ENCODE data around the gene LRP1B. TPM values are rescaled to one million over a fixed set of nuclear protein-coding genes. Genes with fewer than 3 reads are reported as not detected.
A peak's percentile ranks its signal among the peaks of the same experiment; 100 is the strongest.

Gene LRP1B
- total RNA-seq, 6 experiments from 2014 or later = 0.06 to 1.7 (median 0.15) TPM; not detected in 1

DNA sequence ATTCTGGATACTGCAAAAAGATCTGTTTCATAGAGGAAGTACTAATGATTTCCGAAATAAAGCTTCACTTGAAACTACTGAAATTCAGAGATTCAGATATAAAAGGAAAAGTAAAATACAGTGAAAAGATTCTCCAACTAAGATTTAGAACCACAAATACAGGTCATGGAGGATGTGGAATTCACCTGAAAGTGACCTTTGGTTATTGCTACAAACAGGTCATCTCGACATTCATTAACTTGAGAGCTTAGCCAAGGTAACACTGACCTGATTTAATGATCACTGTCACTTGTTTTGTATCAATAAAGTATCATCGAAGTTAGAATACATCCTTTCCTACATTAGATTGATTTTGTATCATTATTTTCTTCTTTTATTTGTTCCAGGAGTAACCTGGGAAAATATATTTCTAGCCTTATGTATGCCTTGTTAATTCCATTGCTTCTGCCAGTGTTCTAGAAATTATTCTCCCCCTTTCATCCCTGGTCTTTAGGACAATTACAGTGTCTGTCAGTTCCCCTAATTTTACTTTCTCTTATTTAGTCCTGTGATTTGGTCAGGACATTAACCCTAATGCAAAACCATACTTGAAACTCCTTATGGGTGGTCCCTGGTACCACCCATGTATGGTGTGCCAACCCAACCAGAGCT, 420.1 kb downstream of the LRP1B start:
- no peak overlapping the region for H3K4me3 ChIP-seq

GRCh38 chr2:141709756-141710155, 421.1 kb downstream of the LRP1B start:
- Histone ChIP-seq H3K36me3 (no peaks in the 10 kb centered on the region), H3K4me1 (peaks cover 0 to 22% (median 2%) of the 10 kb centered on the region in 4 donors), H3K27ac (peak overlapping the region in 1 of 3 donors; percentile 18), H3K9me3 (no peaks in the 10 kb centered on the region), H3K27me3 (no peaks in the 10 kb centered on the region), H3K4me3 (no peak overlapping the region)
- ATAC-seq = no peak
- intact Hi-C loops (cut with DNase I) = no loop called here
- WGBS (ENCODE audit: insufficient coverage, low coverage, low lambda C conversion rate, missing lambda C conversion rate) = no CpG with 5 or more reads among the region's 2 CpGs
- DNase-seq = no peak
- no peak for TF ChIP-seq CTCF (IDR thresholded peaks at IDR 0.05)
- no peak for TF ChIP-seq POLR2A (IDR thresholded peaks at IDR 0.05)

More for the DNA sequence above, 420.1 kb downstream of the LRP1B start:
- peak; percentile 85 to 94 (median 92) for ATAC-seq
- Histone ChIP-seq H3K36me3 (no peaks in the 10 kb centered on the region), H3K27ac (peak overlapping the region in 2 of 3 donors; percentile 48 to 61), H3K4me1 (peaks cover 0 to 22% (median 2%) of the 10 kb centered on the region in 4 donors), H3K27me3 (no peaks in the 10 kb centered on the region), H3K9me3 (no peaks in the 10 kb centered on the region)
- TF ChIP-seq CTCF (IDR thresholded peaks at IDR 0.05) = no peak
- TF ChIP-seq POLR2A (IDR thresholded peaks at IDR 0.05) = no peak
- intact Hi-C loops (cut with DNase I) = no loop called here
- DNase-seq = no peak
- WGBS (ENCODE audit: insufficient coverage, low coverage, low lambda C conversion rate, missing lambda C conversion rate) = 13% methylated on average over 3 of the region's 3 CpGs

DNA sequence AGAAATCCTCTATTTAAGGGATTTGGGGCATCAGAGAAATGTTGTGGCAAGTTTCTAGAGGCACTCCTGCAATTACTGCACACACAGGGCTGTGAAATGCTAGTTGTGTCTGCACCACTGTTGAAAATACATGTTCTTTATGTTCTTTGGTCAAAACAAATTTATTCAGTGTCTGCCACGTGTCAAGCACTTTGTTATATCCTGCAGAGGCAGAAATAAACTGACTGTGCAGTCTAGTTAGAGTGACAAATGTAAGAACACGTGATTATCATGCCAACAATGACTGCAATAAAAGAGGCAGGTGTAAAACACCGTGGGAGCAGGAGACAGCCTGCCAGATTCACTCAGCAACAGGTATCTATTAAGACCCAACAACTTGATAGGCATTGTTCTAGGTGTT, 423.3 kb downstream of the LRP1B start:
- WGBS (ENCODE audit: insufficient coverage, low coverage, low lambda C conversion rate, missing lambda C conversion rate) = 34% methylated on average over 3 of the region's 3 CpGs
- Histone ChIP-seq H3K27ac (no peak overlapping the region), H3K27me3 (no peaks in the 10 kb centered on the region), H3K36me3 (no peaks in the 10 kb centered on the region), H3K4me1 (peaks cover 0 to 15% (median 2%) of the 10 kb centered on the region in 4 donors), H3K9me3 (no peaks in the 10 kb centered on the region), H3K4me3 (no peak overlapping the region)
- no peak for DNase-seq
- TF ChIP-seq POLR2A (IDR thresholded peaks at IDR 0.05) (no peak), CTCF (IDR thresholded peaks at IDR 0.05) (no peak)
- no peak for ATAC-seq
- intact Hi-C loops (cut with DNase I) = no loop called here

- H3K27me3 ChIP-seq = no peaks in the 10 kb centered on the region
- H3K4me3 ChIP-seq = no peak overlapping the region
- no peaks in the 10 kb centered on the region for H3K36me3 ChIP-seq
- H3K9me3 ChIP-seq = no peaks in the 10 kb centered on the region
- WGBS (ENCODE audit: insufficient coverage, low coverage, low lambda C conversion rate, missing lambda C conversion rate) = 66% methylated on average over 2 of the region's 2 CpGs
- TF ChIP-seq POLR2A (IDR thresholded peaks at IDR 0.05) (no peak), CTCF (IDR thresholded peaks at IDR 0.05) (no peak)
- H3K27ac ChIP-seq = no peak overlapping the region
- intact Hi-C loops (cut with DNase I) = no loop called here
- peaks cover 0 to 15% (median 2%) of the 10 kb centered on the region in 4 donors for H3K4me1 ChIP-seq
- DNase-seq (no peak), ATAC-seq (no peak)
These were observed 426.3 kb downstream of the LRP1B start for GRCh38 chr2:141704541-141704940.

Data from right lobe of liver (tissue), 6 donors.